SK-N-SH treated with all-trans-retinoic acid at 6 μM for 48 hours (cell line): ENCODE results near the gene TMEM106A.
"Not testable (repeated sequence)": the region's sequence is repeated elsewhere in the genome, so short reads cannot be mapped to it uniquely, and the experiment has no call there.

Experiments used
- CSDC2 ChIP-seq: fragments of 250-450 bp; sonication (Bioruptor Pico); IDR thresholded peaks from 2 replicates; pipeline ENCODE4 v1.5.0; 2020; ENCODE audit warnings: mild to moderate bottlenecking, moderate library complexity
- TSHZ2 ChIP-seq: fragments of 250-450 bp; sonication (Bioruptor Pico); IDR thresholded peaks from 2 replicates; pipeline ENCODE4 v1.5.0; 2020; ENCODE audit warnings: mild to moderate bottlenecking, moderate library complexity
- ZNF8 ChIP-seq: fragments of 450-650 bp; formaldehyde crosslinking; IDR thresholded peaks from 2 replicates; pipeline ENCODE4 v1.5.0; 2020; ENCODE audit warnings: mild to moderate bottlenecking, moderate library complexity

GRCh38 chr17:43165971-43166370 lies 45.7 kb upstream of the TMEM106A start:
- TF ChIP-seq CSDC2 (CRISPR knock-in tag); TSHZ2; ZNF8 (CRISPR knock-in tag): not testable (repeated sequence)
